Occipital lobe (tissue), 2 donors: ENCODE results near the gene RAD51B. TPM values are rescaled to one million over a fixed set of nuclear protein-coding genes. Genes with fewer than 3 reads are reported as not detected.
A peak's percentile ranks its signal among the peaks of the same experiment; 100 is the strongest.

ENCODE experiments used
- DNase-seq: peaks from one replicate; lab custom pipeline; 2025; lab: John Stamatoyannopoulos, UW
- total RNA-seq: library from RNA; depleted of rRNA; stranded (reverse); fragments of >200 nt; gene quantifications from one replicate; pipeline ENCODE4 v1.2.3, GENCODE V29; 2014

Gene RAD51B
- total RNA-seq, 1 donor from 2014 or later: 9.8 TPM

GRCh38 chr14:68358500-68358899 is 538.9 kb downstream of the RAD51B start:
- DNase-seq: no peak

- no peak for DNase-seq
Observed at GRCh38 chr14:68359022-68359836, 539.6 kb downstream of the RAD51B start.

- no peak for DNase-seq
Observed at GRCh38 chr14:68359837-68360552, 540.4 kb downstream of the RAD51B start.

DNA sequence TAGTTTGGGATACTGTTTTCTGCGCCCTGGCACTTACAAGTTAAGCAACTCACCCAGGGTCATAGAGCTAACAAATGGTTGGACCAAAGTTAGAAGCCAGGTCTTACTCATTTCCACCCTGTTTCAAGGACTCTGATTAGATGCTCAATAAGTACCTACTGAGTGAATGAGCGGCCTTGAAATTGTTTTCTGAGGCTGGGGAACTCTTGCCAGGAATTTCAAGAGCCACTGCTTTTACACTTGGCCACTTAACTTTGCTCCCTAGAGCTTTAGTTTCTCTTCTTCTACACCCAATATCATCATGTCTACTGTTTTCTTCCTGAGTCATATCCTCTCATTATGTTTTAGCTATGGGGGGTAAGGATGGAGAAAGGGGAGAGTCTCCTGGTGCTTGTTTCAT is 541.7 kb downstream of the RAD51B start:
- no peak for DNase-seq

DNA sequence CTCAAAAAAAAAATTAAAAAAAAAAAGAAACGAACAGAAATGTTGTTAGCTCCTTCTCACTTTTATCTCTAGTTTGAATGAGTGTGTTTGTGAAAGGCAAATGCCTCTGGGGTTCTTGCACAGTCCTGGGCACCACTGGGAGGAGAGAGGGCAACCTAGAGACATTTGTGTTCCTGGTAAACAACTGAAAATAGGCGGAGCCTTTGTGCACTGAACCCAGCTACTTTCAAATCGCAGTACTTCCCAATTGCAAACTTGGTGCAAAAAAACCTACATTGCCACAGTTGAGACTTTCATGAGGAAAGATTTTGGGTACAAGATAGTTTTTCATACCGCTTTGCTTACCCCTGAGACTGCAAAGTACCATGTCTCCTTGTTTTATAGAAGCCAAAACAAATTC is 543.3 kb downstream of the RAD51B start:
- DNase-seq: no peak

- DNase-seq: no peak
Observed at GRCh38 chr14:68363466-68363842, 543.9 kb downstream of the RAD51B start.

DNA sequence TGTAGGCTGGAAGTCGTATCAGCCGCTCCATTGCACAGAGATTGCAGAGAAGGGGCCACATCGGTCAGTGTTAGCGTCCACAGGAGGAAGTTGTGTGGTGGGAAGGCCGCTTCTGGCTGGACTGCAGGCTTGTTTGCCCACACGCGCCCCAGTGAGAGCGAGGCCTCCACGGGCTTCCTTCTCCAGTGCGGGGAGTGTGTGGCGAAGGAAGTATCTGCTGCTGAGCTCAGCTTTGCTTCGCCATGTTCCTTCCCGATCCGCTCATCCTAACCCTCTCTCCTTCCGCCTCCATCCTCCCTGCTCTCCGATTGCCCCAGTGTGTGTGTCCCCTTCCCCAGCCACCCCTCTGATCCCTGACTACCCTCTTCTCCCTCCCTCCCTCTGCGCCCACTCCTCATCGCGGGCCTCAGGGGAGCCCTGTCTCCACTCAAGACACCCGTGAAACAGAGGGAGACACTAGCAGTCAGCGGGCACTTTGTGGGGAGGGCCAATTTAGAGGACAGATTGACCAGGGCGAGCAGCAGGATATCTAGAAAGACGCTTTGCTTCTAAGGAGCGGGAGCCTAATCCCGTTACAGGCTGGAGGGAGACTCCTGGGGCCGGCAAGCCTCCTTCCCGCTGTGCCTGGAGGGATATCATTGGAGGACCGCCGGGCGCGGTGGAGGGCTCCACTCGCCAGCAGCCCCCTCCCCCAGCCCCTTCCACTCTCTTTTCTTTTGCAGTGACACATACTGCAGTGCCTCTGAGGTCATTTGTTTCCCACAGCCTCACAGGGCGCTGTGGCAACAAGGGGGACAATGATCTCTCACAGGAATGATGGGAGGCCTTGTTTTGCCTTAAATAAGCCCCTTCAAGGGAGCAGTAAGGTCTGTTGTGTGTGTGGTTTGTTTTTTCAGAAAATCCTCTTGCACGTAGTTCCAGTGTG is 544.5 kb downstream of the RAD51B start:
- DNase-seq: peak; percentile 25

DNA sequence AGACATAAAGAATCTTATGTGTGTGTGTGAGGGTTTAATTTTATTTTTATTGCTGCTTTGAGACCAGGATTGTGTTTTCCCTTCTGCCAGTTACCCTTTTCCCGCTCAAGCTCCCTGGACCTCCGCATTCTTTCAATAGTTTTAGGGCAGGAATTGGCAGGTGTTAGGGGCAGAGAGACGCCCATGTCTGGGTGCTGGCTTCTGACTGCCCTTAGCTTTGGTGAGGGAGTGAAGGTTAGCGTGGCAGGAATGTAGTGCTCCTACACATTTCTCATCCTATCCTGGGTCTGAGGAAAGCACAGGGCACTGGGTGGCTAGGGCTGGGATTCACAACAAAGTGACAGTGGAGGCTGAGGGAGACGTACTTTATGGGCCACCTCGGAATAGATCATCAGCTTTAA is 545.2 kb downstream of the RAD51B start:
- no peak for DNase-seq

DNA sequence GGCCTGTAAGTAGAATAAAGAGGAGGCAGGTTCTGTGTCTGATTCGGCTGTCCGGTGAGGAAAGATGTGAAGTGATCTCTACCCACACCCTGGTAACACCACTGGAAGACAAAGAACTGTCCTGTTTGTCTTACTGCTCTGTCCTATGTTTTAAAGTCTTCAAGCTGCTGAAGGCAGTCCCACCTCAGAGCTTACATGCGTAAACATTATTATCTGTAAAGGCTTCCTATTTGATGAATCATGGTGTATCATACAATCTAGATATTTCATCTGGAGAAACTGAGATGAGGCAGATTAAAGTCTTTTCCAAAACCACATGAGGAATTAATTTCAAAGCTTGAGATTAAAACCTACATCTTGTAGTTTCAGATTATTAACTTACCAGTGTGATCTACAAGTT is 545.6 kb downstream of the RAD51B start:
- no peak for DNase-seq

DNA sequence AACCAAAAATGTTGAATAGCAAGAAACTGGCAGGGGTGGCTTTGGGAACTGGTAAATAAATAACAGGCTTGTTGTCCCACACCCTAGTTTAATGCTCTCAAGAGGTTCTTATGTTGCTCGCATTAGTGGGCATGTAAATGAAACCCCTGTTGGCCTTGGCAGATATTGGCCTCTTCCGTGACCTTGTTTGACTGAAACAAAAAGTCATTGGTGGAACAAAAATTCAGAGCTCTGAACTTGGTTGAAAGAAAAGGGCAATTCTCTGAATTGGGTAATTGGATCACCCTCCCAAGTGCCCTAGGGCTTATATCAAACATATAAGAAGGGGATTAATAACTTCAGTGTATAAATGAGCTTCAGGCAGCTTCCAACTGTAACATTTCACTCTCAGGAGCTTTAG is 547.1 kb downstream of the RAD51B start:
- DNase-seq: no peak

DNA sequence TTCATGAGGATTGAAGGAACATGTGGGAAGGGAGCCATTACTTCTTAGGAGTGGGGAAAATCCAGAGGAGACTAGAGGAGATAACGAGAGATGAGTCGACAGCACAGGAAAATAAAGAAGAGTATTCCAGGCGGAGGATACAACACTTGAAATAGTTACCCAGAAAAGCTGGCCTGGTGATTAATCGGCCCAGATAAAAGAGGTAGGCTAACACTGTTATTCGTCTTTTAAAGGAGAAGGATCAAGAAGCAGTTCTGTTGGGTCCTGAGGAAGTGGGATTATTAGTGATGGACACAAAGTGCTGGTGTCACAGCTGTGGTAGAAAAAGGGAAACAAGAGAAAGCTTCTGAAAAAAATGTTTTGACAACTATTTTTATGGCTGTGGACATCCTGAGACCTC is 548.0 kb downstream of the RAD51B start:
- DNase-seq: no peak

DNA sequence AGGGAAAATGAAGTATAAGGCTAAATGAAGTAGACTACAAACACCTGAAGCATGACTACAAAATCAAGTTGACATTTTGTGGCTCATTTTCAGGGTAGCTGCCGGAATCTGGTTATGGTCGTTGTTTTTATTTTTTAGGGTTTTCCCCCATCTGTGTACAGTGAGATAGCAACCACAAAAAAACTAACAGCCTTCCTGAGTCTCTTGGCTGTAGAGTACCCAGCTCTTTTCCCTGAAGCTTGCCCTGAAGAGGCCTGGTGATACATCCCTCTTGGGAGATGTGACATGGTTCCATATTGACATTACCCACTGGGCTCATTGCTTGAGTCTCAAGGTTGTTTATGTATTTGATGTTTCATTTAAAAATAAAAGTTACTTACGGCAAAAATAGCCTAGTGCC is 549.3 kb downstream of the RAD51B start:
- DNase-seq: no peak

GRCh38 chr14:68369281-68370056 is 549.9 kb downstream of the RAD51B start:
- no peak for DNase-seq

GRCh38 chr14:68370057-68370360 is 550.4 kb downstream of the RAD51B start:
- no peak for DNase-seq

- no peak for DNase-seq
Observed at GRCh38 chr14:68372368-68372767, 552.8 kb downstream of the RAD51B start.

- no peak for DNase-seq
Observed at GRCh38 chr14:68373124-68373646, 553.6 kb downstream of the RAD51B start.

- no peak for DNase-seq
Observed at GRCh38 chr14:68373847-68374444, 554.4 kb downstream of the RAD51B start.

DNA sequence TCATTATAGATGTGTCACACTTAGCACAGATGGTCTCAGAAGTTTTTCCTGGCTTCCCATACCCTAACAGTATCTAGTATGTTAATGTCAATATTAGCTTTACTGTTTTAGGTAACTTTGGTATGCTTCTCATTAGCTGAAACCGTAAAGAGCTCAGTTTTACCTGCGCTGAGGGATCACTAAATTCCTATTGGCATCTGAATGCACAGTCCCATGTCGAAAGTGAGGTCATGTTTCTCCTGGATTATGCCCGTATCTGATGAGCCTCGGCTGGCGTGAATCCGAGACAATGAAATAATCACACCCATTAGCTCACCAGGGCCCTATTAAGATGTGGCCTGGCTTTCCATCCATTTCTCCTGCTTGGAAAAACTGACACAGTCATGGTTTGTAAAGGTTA is 555.1 kb downstream of the RAD51B start:
- no peak for DNase-seq

- DNase-seq: no peak
Observed at GRCh38 chr14:68375376-68375775, 555.8 kb downstream of the RAD51B start.

GRCh38 chr14:68376067-68376779 is 556.6 kb downstream of the RAD51B start:
- DNase-seq: no peak
